NCI-H146 treated with DMSO at 0.1 percent for 48 hours (cell line): Measurements from ENCODE around the gene TTC31.
A peak's percentile ranks its signal among the peaks of the same experiment; 100 is the strongest.

Experiments
- DNase-seq: peaks from one replicate; lab custom pipeline; 2025; ENCODE audit not compliant: unreplicated experiment; lab: John Stamatoyannopoulos, UW

Gene TTC31

GRCh38 chr2:74524955-74525716 lies 42.3 kb downstream of the TTC31 start:
- no peak for DNase-seq

- DNase-seq: no peak
Measured at GRCh38 chr2:74525717-74526648, 43.1 kb downstream of the TTC31 start, which contains the start of gene DQX1. Gene DQX1 (minus strand): TSS chr2:74526231. CDS start chr2:74525729, 502 bp downstream.

- no peak for DNase-seq
Measured at GRCh38 chr2:74526649-74527230, 43.9 kb downstream of the TTC31 start.

- no peak for DNase-seq
Measured at GRCh38 chr2:74527741-74528140, 44.9 kb downstream of the TTC31 start.

GRCh38 chr2:74528600-74529356 lies 45.9 kb downstream of the TTC31 start:
- DNase-seq: no peak

- peak; percentile 95 for DNase-seq
Measured at GRCh38 chr2:74529357-74530238, 46.7 kb downstream of the TTC31 start, which contains the start of the genes AUP1 and HTRA2. Gene AUP1 (minus strand): TSS chr2:74529706. CDS start chr2:74529629, 77 bp downstream. Gene HTRA2 (plus strand): TSS chr2:74529933. CDS start chr2:74530007, 74 bp downstream.

- peak; percentile 23 for DNase-seq
Measured at GRCh38 chr2:74530239-74531187, 47.6 kb downstream of the TTC31 start.

- no peak for DNase-seq
Measured at GRCh38 chr2:74531666-74532065, 48.8 kb downstream of the TTC31 start.

- DNase-seq: peak; percentile 18
Measured at GRCh38 chr2:74532222-74532621, 49.3 kb downstream of the TTC31 start.

GRCh38 chr2:74533464-74533863 lies 50.6 kb downstream of the TTC31 start:
- DNase-seq: no peak

- no peak for DNase-seq
Measured at GRCh38 chr2:74534411-74534810, 51.5 kb downstream of the TTC31 start.

GRCh38 chr2:74535440-74535965 lies 52.6 kb downstream of the TTC31 start:
- no peak for DNase-seq

GRCh38 chr2:74536166-74536950 lies 53.5 kb downstream of the TTC31 start:
- DNase-seq: no peak

- DNase-seq: no peak
Measured at GRCh38 chr2:74537140-74537539, 54.3 kb downstream of the TTC31 start.

- no peak for DNase-seq
Measured at GRCh38 chr2:74538881-74539339, 56.0 kb downstream of the TTC31 start.

- DNase-seq: no peak
Measured at GRCh38 chr2:74540291-74540690, 57.4 kb downstream of the TTC31 start.

GRCh38 chr2:74542978-74543377 lies 60.1 kb downstream of the TTC31 start:
- DNase-seq: no peak
